Tibial artery (tissue), 4 donors: ENCODE data around the gene RHOBTB3.
"Not testable (repeated sequence)": the region's sequence is repeated elsewhere in the genome, so short reads cannot be mapped to it uniquely, and the experiment has no call there.

Experiments
- DNase-seq, 2 donors: peaks; one replicate each; pipeline ENCODE4 v3.0.0-alpha.2; 2019
- H3K27ac ChIP-seq, 2 donors: fragments of 200-600 bp; sonication (generic) in 1 of 2; 1 replicate in 1 of 2; 2 replicates in 1 of 2; pipeline ENCODE4 v1.5.1; 2018 to 2019; ENCODE audit warnings: mild to moderate bottlenecking in 1 of 2
- H3K27me3 ChIP-seq, 2 donors: fragments of 200-600 bp; sonication (generic) in 1 of 2; one replicate each; pipeline versions ENCODE4 v1.5.1 to v1.6.0; 2016 to 2019
- H3K36me3 ChIP-seq, 3 donors: fragments of 200-600 bp; sonication (generic) in 2 of 3; one replicate each; pipeline ENCODE4 v1.5.1; 2016 to 2019; ENCODE audit warnings: mild to moderate bottlenecking in 2 of 3
- H3K4me1 ChIP-seq, 4 donors: fragments of 200-600 bp; sonication (generic) in 2 of 4; 1 replicate in 3 of 4; 2 replicates in 1 of 4; pipeline ENCODE4 v1.5.1; 2016 to 2019
- H3K4me3 ChIP-seq, 2 donors: fragments of 200-600 bp; sonication (generic) in 1 of 2; 1 replicate in 1 of 2; 2 replicates in 1 of 2; pipeline ENCODE4 v1.5.1; 2018 to 2019; ENCODE audit warnings: mild to moderate bottlenecking in 2 of 2
- H3K9me3 ChIP-seq, 3 donors: fragments of 200-600 bp; sonication (generic) in 1 of 3; one replicate each; pipeline ENCODE4 v1.5.1; 2016 to 2019
- intact Hi-C: fragments of 100-400 bp; cut with DNase I; formaldehyde crosslinking; loops from one replicate; pipeline ENCODE4 v1.15.0; 2023; ENCODE audit warnings: low total_unique reads
- TF ChIP-seq, protein P1 (sequence below), 2 experiments: fragments of 200-600 bp in 1 of 2; fragments of 450-650 bp in 1 of 2; IDR thresholded peaks; one replicate each; pipeline ENCODE4 v1.5.1; 2017 to 2019; ENCODE audit warnings: antibody characterized with exemption in 2 of 2, mild to moderate bottlenecking in 1 of 2, moderate library complexity in 1 of 2

RHOBTB3 gene

DNA sequence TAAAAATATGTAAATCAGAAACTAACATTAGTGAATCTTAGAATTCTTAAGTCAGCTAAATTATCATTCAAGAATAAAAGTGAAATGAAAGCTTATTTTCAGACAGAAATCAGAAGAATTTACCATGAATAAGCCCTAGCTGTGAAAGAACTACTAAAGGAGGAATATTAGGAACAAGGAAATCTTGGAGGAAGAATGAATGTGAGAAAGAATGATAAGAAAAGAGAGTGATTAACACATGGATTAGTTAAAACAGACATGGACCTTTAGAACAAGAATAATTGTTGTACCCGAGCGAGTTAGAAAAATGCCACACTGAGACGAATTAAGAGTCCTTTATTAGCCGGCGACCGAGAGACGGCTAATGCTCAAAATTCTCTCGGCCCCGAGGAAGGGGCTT lies 24.1 kb upstream of the RHOBTB3 start:
- H3K27ac ChIP-seq = no peak overlapping the region
- H3K4me1 ChIP-seq = peaks cover 0 to 12% (median 3%) of the 10 kb centered on the region in 4 donors
- TF ChIP-seq, protein P1, sequence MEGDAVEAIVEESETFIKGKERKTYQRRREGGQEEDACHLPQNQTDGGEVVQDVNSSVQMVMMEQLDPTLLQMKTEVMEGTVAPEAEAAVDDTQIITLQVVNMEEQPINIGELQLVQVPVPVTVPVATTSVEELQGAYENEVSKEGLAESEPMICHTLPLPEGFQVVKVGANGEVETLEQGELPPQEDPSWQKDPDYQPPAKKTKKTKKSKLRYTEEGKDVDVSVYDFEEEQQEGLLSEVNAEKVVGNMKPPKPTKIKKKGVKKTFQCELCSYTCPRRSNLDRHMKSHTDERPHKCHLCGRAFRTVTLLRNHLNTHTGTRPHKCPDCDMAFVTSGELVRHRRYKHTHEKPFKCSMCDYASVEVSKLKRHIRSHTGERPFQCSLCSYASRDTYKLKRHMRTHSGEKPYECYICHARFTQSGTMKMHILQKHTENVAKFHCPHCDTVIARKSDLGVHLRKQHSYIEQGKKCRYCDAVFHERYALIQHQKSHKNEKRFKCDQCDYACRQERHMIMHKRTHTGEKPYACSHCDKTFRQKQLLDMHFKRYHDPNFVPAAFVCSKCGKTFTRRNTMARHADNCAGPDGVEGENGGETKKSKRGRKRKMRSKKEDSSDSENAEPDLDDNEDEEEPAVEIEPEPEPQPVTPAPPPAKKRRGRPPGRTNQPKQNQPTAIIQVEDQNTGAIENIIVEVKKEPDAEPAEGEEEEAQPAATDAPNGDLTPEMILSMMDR (IDR thresholded peaks at IDR 0.05) = no peak
- H3K4me3 ChIP-seq = no peak overlapping the region
- H3K9me3 ChIP-seq = no peaks in the 10 kb centered on the region
- DNase-seq = no peak
- H3K27me3 ChIP-seq = no peaks in the 10 kb centered on the region
- intact Hi-C loops = no loop called here
- H3K36me3 ChIP-seq = no peaks in the 10 kb centered on the region

- intact Hi-C loops = not testable (repeated sequence)
Measured at GRCh38 chr5:95707534-95708188, 23.5 kb upstream of the RHOBTB3 start.

GRCh38 chr5:95708876-95709275 lies 22.3 kb upstream of the RHOBTB3 start:
- Histone ChIP-seq H3K27me3 (no peaks in the 10 kb centered on the region), H3K27ac (no peak overlapping the region), H3K4me3 (no peak overlapping the region), H3K4me1 (peaks cover 0 to 12% (median 3%) of the 10 kb centered on the region in 4 donors), H3K9me3 (no peaks in the 10 kb centered on the region), H3K36me3 (no peaks in the 10 kb centered on the region)
- DNase-seq = no peak
- intact Hi-C loops = no loop called here
- TF ChIP-seq, protein P1 (IDR thresholded peaks at IDR 0.05) = no peak

More at GRCh38 chr5:95707534-95708188, 23.5 kb upstream of the RHOBTB3 start:
- peaks cover 0 to 12% (median 3%) of the 10 kb centered on the region in 4 donors for H3K4me1 ChIP-seq
- not testable (repeated sequence) for DNase-seq, H3K36me3 ChIP-seq, H3K27ac ChIP-seq, H3K4me3 ChIP-seq, H3K27me3 ChIP-seq, H3K9me3 ChIP-seq

GRCh38 chr5:95709967-95710650 lies 21.0 kb upstream of the RHOBTB3 start:
- intact Hi-C loops = loop anchor here (5.0 kb wide), 1 partner anchor 33 kb away; no protein-coding TSS in a partner anchor
- no peak overlapping the region for H3K27ac ChIP-seq
- TF ChIP-seq, protein P1 (IDR thresholded peaks at IDR 0.05) = no peak
- peak overlapping the region; percentile 19 to 25 for H3K4me3 ChIP-seq
- H3K36me3 ChIP-seq = no peaks in the 10 kb centered on the region
- H3K27me3 ChIP-seq = no peaks in the 10 kb centered on the region
- DNase-seq = peak in 1 of 2 donors; percentile 51
- H3K4me1 ChIP-seq = peaks cover 0 to 12% (median 3%) of the 10 kb centered on the region in 4 donors
- H3K9me3 ChIP-seq = no peaks in the 10 kb centered on the region

DNA sequence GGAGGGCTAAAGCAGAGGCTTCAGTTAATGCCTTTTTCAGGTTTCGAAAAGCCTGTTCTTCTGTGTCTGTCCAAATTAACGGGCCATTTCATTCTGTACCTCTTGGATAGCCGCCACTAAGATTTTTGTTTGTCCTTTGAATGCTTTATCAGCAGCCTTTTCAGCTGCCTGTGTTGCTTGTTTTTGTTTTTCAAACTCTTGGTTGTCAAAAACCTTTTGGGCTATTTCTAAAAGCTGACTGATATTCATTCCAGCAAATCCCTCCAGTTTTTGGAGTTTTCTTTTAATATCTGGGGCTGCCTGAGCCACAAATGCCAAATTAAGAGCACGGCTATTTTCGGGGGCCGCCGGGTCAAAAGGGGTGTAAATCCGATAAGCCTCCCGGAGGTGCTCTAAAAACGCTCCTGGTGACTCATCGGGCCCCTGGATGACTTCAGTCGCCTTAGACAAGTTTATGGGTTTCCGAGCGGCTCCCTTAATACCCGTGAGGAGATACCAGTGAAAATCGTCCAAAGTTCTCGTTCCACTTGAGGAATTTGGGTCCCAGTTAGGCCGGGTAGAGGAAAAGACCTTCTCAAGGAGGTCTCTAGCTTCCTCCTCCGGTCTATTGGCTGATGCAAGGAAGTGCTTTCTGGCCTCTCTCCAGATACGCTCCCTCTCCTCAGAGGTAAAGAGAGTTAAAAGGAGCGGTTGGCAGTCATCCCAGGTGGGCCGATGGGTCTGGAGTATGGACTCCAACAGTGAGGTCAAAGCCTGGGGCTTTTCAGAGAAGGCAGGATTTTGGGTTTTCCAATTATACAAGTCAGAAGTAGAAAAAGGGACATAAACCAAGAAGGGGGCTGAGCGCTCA lies 20.3 kb upstream of the RHOBTB3 start:
- Histone ChIP-seq H3K4me3 (peak overlapping the region; percentile 19 to 25), H3K4me1 (peaks cover 0 to 12% (median 3%) of the 10 kb centered on the region in 4 donors)
- DNase-seq, H3K9me3 ChIP-seq, H3K27me3 ChIP-seq, H3K36me3 ChIP-seq, H3K27ac ChIP-seq: not testable (repeated sequence)
- intact Hi-C loops = loop anchor here (5.0 kb wide), 1 partner anchor 34 kb away; no protein-coding TSS in a partner anchor

DNA sequence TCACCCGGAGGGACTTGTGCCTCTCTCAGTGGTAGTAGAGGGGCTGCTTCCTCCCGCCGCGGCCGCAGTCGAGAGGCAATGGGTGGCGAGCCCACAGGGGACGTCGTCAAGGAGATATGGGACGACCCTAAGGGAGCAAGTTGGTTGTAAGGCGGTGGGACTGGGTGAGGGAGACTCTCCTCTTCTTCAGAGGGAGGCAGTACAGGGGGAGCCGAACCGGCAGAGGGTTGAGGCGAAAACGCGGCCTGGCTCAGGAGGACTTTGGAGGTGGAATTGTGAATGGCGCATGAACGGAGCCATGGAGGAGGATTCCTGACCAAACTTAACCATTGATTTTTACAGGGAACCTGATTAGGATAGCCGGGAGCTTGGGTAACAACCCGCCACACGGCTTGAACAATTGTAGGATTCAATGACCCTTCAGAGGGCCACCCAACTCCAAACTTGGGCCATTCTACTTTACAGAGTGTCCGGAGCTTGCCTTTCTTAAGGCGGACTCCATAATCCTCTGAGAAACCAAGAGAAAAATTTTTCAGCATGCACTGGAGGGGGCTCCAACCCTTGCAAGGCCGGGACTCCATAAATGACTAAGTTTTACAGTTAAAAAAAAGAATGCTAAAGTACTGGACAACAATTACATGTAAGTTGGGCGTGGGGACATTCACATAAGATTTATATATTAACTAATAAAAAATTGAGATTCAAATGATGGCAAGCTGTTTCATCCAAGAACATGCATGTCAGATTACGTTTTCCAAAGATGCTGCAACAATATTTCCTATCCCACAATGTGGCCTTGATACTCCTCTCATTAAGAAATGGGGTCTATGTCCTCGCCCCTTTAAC lies 19.4 kb upstream of the RHOBTB3 start:
- no peaks in the 10 kb centered on the region for H3K9me3 ChIP-seq
- H3K27me3 ChIP-seq = no peaks in the 10 kb centered on the region
- peaks cover 0 to 12% (median 3%) of the 10 kb centered on the region in 4 donors for H3K4me1 ChIP-seq
- intact Hi-C loops = loop anchor here (5.0 kb wide), 1 partner anchor 34 kb away; no protein-coding TSS in a partner anchor
- no peak overlapping the region for H3K27ac ChIP-seq
- H3K4me3 ChIP-seq = no peak overlapping the region
- no peak for DNase-seq
- H3K36me3 ChIP-seq = no peaks in the 10 kb centered on the region
- TF ChIP-seq, protein P1 (IDR thresholded peaks at IDR 0.05) = no peak
